SIG-M5 treated with dmso at 0.1 percent for 504 hours (cell line): ENCODE data around the gene ALKBH3.

Source experiments
- DNase-seq: peaks from one replicate; lab custom pipeline; 2025; ENCODE audit not compliant: unreplicated experiment; lab: John Stamatoyannopoulos, UW

ALKBH3 gene

GRCh38 chr11:43922295-43922648, 41.6 kb downstream of the ALKBH3 start:
- DNase-seq = no peak

GRCh38 chr11:43922744-43923405, 42.2 kb downstream of the ALKBH3 start:
- DNase-seq = no peak

DNA sequence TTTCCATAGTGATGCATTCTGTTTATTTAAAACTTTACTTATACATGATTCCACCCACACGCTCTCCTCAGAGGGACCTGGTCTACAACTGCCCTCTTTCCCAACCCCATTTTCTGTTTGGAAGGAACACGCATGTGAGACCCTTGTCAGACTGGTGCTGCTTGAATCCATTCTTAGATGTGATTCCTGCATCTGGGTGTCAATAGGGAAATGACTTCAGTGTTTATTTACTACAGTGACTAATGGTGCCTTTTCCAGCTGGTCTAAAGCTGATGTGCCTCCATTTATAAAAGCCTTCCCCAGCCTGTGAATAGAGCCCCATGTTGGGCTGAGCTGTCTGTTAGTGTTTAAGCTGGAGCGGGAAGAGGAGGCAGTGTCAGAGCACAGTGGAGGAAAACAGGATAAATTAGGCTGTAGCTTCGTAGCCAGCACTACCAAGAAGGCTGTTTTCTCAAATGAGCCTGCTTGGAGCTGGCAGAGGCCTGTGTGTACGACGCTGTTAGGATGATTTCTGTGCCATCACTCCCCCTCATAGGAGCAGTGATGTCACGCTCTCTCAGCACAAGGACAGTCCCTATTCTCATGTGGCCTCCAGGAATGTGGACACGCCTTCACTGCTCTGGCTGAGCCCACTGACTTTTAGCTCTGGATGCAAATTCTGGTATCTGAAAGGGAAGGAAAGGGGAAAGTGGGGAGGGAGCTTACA, 42.9 kb downstream of the ALKBH3 start:
- no peak for DNase-seq

DNA sequence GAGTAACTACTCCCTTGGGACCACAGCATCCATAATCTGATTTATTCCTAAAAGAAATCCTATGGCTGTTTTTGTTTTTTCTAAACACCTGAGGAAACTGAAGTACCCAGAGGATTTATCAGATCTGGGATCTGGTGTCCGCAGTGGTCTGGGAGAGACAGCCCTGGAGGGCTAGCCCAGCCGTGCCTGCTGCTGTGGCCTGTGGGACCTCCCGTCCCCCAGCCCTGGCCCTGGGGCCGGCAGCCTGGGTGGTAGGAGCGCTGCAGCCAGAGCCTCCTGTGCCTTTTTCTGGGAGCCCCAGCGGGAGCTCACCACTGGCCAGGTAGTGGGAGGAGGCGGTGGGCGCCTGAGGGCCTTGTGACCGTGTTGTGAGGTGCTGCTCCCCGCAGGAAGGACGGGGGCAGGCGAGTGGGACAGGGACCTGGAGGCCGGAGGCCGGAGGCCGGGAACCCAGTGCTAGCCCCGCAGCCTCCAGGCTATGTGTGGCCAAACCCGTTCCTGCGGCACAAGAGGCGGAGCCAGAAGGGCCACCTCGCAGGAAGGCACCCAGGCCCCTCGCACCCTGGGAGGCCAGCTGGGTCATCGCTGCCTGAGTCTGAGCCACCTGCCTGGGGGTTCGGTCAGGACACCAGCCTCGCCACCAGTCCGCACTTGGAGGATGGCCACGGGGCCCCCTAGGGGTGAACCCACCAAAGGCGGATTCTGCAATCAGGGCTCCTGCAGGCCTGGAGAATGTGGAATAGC, 43.7 kb downstream of the ALKBH3 start:
- DNase-seq = no peak

GRCh38 chr11:43925063-43925931, 44.7 kb downstream of the ALKBH3 start:
- DNase-seq = no peak

- DNase-seq = no peak
Measured at GRCh38 chr11:43925932-43926505, 45.4 kb downstream of the ALKBH3 start.

- no peak for DNase-seq
Measured at GRCh38 chr11:43927070-43927469, 46.4 kb downstream of the ALKBH3 start.

DNA sequence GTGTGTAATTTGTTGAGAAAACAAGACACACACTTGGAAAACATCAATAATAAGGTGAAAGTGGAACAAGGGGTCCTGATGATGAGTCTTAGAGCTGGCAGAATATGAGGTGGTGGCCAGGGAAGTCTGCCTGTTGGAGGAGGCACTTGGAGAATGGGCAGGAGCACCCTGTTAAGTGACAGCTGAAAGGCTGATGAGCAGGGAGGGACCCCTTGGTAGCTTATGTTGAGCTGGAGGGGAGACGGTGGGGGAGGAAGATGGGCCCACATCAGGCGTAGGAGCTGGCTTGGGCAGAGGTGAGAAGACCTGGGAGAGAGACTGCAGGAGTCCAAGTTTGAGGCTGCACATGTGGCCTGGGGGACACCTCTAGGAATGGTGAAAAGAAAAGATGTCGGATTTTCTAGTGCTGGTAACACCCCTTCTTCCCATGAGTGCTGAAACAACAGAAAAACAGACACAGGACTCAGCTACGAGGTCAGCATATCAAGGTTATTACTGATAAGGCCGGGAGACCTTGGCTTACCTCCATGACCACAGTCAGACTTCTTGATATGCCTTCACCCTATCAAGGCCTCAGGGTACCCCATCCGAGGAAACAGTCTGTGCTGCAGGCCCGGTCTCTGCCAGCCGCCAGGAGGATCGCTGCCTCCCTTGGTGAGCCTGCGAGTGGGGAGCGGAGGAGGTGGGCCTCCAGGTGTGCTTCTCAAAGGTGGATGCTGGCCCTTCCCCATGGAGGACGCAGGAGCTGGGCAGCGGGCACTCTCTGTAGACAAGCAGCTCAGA, 47.5 kb downstream of the ALKBH3 start:
- no peak for DNase-seq

DNA sequence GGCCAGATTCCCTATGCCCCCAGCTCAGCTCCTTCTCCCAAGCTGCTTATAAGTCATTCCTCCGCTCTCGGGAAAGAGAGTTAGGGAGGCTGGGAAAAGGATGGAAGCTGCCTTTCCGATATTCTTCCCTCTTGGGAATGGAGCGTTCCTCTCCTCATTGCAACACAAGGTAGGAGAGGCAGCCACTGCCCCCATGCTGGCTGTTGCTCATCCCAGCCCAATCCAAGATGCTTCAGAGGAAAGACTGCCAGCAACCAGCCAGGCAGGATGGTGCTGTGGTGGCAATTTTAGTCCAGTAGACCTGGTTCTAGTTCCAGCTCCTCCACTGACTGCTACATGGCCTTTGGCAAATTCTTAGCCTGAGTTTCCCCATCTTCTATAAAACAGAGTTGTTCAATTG, 48.1 kb downstream of the ALKBH3 start:
- DNase-seq = no peak

- DNase-seq = no peak
Measured at GRCh38 chr11:43930868-43931716, 50.5 kb downstream of the ALKBH3 start.

DNA sequence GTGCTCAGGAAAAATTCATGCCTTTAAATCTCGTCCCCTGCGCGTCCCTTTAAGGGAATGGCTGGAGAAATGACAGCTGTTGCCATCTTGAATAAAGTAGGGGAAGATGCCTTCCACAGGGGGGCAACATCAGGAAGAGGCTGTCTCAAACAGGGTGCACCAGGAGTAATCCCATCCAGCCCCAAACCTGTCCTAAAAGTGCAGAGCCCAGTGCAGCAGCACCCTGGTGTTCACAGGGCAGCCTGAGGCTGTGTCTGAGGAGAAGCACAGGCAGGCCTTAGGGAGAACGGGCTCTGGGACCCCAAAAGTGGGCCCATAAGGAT, 51.0 kb downstream of the ALKBH3 start:
- no peak for DNase-seq

- DNase-seq = no peak
Measured at GRCh38 chr11:43933226-43933607, 52.6 kb downstream of the ALKBH3 start.

DNA sequence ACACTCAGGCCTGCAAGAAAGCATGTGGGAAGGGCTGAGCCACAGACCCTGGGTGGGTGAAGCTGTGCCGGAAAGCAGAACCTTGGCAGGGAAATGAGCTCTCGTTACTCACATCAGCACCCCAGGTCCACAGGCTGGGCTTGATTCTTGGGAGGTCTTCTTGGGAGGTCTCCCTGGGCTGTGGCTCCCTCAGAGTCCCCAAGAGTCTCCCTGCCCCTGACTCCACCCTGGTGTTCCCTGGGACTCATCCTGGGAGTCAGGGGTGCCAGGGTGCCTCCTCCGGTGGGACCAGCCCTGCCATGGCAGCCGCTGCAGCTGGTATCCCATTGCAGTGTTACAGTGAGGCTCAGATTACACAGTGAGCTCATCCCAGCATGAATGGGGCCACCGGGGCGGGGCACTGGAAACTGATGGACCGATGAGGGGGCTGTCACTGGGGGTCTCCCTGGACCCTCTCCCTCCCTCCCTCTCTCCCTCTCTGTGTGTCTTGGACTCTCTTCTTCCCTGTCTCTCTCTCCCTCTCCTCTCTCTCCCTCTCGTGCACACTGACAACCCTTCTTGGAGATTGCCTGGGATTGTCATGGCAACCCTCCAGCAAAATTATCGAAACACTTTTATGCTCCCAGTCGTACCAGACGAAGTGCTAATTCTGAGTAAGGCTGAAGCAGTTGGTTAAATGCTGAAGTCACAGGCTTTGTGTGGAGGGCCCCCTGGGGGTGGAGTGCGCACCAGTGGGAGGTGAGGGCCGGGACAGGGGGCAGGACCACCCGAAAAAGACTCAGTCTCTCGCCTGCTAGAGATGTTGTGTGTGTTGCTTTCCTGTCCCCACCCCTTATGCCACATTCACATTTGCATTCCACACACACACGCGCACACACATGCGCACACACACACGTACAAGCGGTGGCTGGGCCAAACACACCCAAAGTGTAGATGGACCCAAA, 53.2 kb downstream of the ALKBH3 start:
- no peak for DNase-seq

DNA sequence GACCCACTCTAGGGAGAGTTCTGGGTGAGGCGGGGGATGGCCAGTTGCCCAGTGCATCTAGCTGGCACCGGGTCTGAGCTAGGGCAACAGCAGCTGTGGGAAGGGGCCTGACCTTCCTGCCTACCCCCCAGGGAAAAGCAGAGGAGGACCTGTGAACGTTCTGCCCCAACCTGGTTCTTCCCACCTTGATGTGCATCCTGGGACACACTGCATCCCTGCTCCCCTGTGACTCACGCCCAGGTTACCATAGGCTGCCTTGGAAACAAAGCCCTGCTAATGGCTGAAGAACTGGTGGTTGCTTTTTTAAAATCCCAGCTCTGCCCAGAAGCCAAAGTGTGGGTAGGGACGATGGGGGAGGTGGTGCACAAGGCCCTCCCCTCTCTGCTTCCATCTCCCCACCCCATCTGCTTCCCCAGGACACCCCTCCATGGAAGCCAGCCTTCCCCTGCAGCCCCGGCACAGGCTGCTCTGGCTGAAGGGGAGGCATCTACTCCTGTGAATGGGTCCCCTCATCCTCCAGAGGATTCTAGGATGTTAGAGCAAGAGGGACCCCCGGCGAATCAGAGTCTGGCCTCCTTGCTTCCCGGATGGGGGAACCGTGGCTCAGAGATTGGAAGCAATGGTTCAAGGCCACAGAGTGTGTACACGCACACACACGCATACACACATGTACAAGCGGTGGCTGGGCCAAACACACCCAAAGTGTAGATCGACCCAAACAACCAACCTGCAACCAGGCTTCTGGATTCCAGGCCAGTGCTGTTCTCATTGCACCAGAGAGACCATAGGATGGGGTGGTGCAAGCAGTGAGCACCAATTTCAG, 54.2 kb downstream of the ALKBH3 start:
- DNase-seq = no peak

GRCh38 chr11:43935424-43935979, 54.9 kb downstream of the ALKBH3 start:
- no peak for DNase-seq

- DNase-seq = no peak
Measured at GRCh38 chr11:43936076-43936475, 55.4 kb downstream of the ALKBH3 start.
